Activated naive CD8-positive, alpha-beta T cell (primary cell): Measurements from ENCODE around the gene CCT8.

Source experiments
- H3K27ac Mint-ChIP-seq: one replicate; pipeline ENCODE4 v1.8.0; 2021; ENCODE audit warnings: mixed read lengths
- H3K27me3 Mint-ChIP-seq: one replicate; pipeline ENCODE4 v1.8.0; 2021; ENCODE audit warnings: mixed read lengths
- H3K36me3 Mint-ChIP-seq: one replicate; pipeline ENCODE4 v1.8.0; 2021; ENCODE audit warnings: mixed read lengths
- H3K4me1 Mint-ChIP-seq: one replicate; pipeline ENCODE4 v1.8.0; 2021; ENCODE audit warnings: low read depth, mixed read lengths
- H3K4me3 Mint-ChIP-seq: one replicate; pipeline ENCODE4 v1.8.0; 2021; ENCODE audit warnings: mild to moderate bottlenecking, mixed read lengths
- H3K9me3 Mint-ChIP-seq: one replicate; pipeline ENCODE4 v1.8.0; 2021; ENCODE audit warnings: low read depth, mixed read lengths

Gene CCT8

GRCh38 chr21:29056538-29057050 is 16.9 kb downstream of the CCT8 start:
- peaks cover 6% of the 10 kb centered on the region for H3K36me3 Mint-ChIP-seq
- H3K4me3 Mint-ChIP-seq = no peak overlapping the region

DNA sequence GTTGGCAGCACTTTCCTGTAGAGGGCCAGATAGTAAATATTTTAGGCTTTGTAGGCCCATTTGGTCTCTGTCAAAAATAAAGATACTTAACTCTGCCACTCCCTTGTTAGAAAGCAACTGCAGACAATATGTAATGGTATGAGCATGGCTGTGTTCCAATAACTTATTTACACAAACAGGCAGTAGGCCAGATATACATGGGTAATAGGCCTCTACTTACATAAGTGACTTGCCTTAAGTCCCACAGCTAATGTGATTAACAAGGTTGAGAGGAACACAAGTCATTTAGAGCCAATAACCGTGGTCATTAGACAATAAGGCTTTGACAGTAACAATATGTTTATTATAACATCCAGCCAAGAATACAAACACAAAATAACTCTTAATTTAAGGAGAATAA is 17.4 kb downstream of the CCT8 start:
- peaks cover 6% of the 10 kb centered on the region for H3K36me3 Mint-ChIP-seq
- H3K27ac Mint-ChIP-seq = no peak overlapping the region
- peaks cover 2% of the 10 kb centered on the region for H3K4me1 Mint-ChIP-seq
- H3K9me3 Mint-ChIP-seq = no peaks in the 10 kb centered on the region
- H3K4me3 Mint-ChIP-seq = no peak overlapping the region
- no peaks in the 10 kb centered on the region for H3K27me3 Mint-ChIP-seq

More at GRCh38 chr21:29056538-29057050, 16.9 kb downstream of the CCT8 start:
- no peaks in the 10 kb centered on the region for H3K9me3 Mint-ChIP-seq
- H3K27ac Mint-ChIP-seq = peak overlapping the region; percentile 22
- peaks cover 4% of the 10 kb centered on the region for H3K4me1 Mint-ChIP-seq
- H3K27me3 Mint-ChIP-seq = no peaks in the 10 kb centered on the region

GRCh38 chr21:29055080-29055479 is 18.4 kb downstream of the CCT8 start:
- no peak overlapping the region for H3K4me3 Mint-ChIP-seq
- H3K4me1 Mint-ChIP-seq = no peaks in the 10 kb centered on the region
- no peaks in the 10 kb centered on the region for H3K9me3 Mint-ChIP-seq
- H3K27me3 Mint-ChIP-seq = no peaks in the 10 kb centered on the region
- peak overlapping the region; percentile 0 for H3K27ac Mint-ChIP-seq
- H3K36me3 Mint-ChIP-seq = peaks cover 6% of the 10 kb centered on the region

DNA sequence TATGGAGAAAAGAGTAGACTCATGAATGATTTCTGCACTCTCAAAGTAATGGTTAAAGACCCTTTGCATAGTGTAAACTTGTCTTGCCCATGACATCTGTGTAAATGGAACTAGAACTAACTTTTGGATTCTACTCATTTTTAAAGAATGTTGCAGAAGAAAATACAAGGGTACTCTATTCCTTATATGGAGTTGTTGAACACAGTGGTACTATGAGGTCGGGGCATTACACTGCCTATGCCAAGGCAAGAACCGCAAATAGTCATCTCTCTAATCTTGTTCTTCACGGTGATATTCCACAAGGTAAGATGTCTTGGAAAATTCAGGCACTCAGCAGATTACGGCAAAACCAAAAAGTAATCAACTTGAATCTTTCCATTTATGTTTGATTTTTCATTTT is 19.8 kb downstream of the CCT8 start:
- Mint-ChIP-seq H3K27me3 (no peaks in the 10 kb centered on the region), H3K27ac (peak overlapping the region; percentile 42), H3K4me3 (no peak overlapping the region), H3K36me3 (peaks cover 6% of the 10 kb centered on the region), H3K4me1 (no peaks in the 10 kb centered on the region), H3K9me3 (no peaks in the 10 kb centered on the region)

- no peaks in the 10 kb centered on the region for H3K4me1 Mint-ChIP-seq
- H3K4me3 Mint-ChIP-seq = no peak overlapping the region
- H3K9me3 Mint-ChIP-seq = no peaks in the 10 kb centered on the region
- peak overlapping the region; percentile 42 for H3K27ac Mint-ChIP-seq
- H3K36me3 Mint-ChIP-seq = peaks cover 6% of the 10 kb centered on the region
- H3K27me3 Mint-ChIP-seq = no peaks in the 10 kb centered on the region
Observed at GRCh38 chr21:29053011-29053553, 20.4 kb downstream of the CCT8 start.

- Mint-ChIP-seq H3K9me3 (no peaks in the 10 kb centered on the region), H3K4me1 (no peaks in the 10 kb centered on the region), H3K27ac (no peak overlapping the region), H3K36me3 (peaks cover 6% of the 10 kb centered on the region), H3K27me3 (no peaks in the 10 kb centered on the region), H3K4me3 (no peak overlapping the region)
Observed at GRCh38 chr21:29052224-29052623, 21.2 kb downstream of the CCT8 start.

DNA sequence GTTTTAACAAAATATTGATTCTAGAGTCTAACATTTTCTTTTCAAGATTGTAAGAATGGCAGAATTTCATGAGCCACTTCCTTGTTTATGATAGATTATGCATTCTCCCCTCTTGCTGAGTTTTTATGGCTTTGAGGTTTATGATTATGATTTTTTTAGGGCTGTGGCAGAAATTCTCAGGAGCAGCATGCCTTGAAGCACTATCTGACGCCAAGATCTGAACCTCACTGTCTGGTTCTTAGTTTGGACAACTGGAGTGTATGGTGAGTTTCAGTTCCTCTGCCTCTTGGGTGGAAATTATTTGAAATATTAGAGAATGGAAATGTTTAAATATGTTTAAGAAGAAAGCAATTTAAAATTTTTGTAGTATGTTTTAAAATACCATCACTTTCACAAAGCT is 38.8 kb downstream of the CCT8 start:
- Mint-ChIP-seq H3K4me3 (no peak overlapping the region), H3K4me1 (peaks cover 23% of the 10 kb centered on the region), H3K36me3 (peaks cover 15% of the 10 kb centered on the region), H3K27ac (no peak overlapping the region), H3K27me3 (no peaks in the 10 kb centered on the region), H3K9me3 (no peaks in the 10 kb centered on the region)

GRCh38 chr21:29033871-29034270 is 39.6 kb downstream of the CCT8 start:
- H3K4me1 Mint-ChIP-seq = peaks cover 28% of the 10 kb centered on the region
- no peak overlapping the region for H3K27ac Mint-ChIP-seq
- H3K27me3 Mint-ChIP-seq = no peaks in the 10 kb centered on the region
- no peak overlapping the region for H3K4me3 Mint-ChIP-seq
- H3K36me3 Mint-ChIP-seq = peaks cover 19% of the 10 kb centered on the region
- H3K9me3 Mint-ChIP-seq = no peaks in the 10 kb centered on the region

DNA sequence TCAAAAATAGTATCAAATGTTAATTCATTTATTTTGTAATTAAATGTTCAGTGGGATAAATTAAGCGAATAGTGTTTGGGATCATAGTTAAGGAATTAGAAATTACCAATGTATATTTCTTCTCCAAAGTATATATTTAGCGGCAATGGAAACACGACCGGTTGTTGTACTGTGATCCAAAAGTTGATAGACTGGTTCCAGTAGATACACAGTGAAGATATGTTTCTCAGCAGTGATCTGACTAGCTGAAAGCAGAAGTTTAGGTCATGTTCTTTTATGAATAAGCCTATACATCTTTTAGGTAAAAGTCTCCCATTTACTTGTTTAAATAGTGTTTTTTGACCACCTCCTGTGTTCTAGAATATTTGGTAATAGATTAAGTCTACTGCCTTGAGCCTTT is 40.1 kb downstream of the CCT8 start:
- H3K27me3 Mint-ChIP-seq = no peaks in the 10 kb centered on the region
- no peak overlapping the region for H3K4me3 Mint-ChIP-seq
- H3K9me3 Mint-ChIP-seq = no peaks in the 10 kb centered on the region
- H3K4me1 Mint-ChIP-seq = peaks cover 29% of the 10 kb centered on the region
- H3K27ac Mint-ChIP-seq = no peak overlapping the region
- peaks cover 19% of the 10 kb centered on the region for H3K36me3 Mint-ChIP-seq

- H3K4me3 Mint-ChIP-seq = no peak overlapping the region
- peaks cover 21% of the 10 kb centered on the region for H3K36me3 Mint-ChIP-seq
- H3K9me3 Mint-ChIP-seq = no peaks in the 10 kb centered on the region
- H3K27ac Mint-ChIP-seq = no peak overlapping the region
- H3K4me1 Mint-ChIP-seq = peaks cover 38% of the 10 kb centered on the region
- H3K27me3 Mint-ChIP-seq = no peaks in the 10 kb centered on the region
Observed at GRCh38 chr21:29030909-29031308, 42.5 kb downstream of the CCT8 start.

DNA sequence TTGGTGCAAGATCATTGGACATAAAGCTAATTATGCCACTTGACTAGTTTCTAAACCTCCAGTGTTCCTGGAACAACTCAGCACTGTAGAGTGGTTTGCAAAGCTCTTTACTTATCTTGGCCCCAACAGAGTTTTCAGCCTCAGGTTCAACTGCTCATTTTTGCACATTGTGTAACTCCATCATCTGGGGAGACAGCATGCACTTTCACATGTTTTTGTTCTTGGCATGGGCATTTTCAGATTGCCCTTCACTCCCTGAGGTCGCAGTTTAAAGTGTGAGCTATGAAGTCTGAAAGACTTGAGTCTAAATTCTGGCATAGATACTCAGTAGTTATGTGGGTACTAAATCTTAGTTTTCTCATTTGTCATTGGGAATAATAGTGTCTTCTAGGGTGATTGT is 43.9 kb downstream of the CCT8 start:
- Mint-ChIP-seq H3K4me1 (peaks cover 47% of the 10 kb centered on the region), H3K4me3 (no peak overlapping the region), H3K27me3 (no peaks in the 10 kb centered on the region), H3K36me3 (peaks cover 21% of the 10 kb centered on the region), H3K9me3 (no peaks in the 10 kb centered on the region), H3K27ac (no peak overlapping the region)

DNA sequence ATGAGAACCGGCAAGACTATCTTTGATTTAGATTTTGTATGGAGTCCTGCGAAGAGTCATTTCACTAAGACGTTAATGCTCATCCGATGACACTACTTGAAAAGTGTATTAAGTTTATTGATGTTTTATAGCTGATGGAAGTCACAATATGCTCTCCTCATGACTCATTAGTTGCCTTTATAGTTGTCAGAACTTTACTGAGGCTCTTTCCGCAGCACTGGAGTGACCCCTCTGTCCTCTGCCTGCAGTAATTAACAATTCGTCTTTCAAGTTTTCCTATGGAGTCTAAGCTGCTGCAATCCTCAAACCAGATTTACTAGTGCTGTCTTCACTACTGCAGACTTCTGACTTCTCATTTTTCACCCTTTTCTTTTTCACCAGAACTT is 48.1 kb downstream of the CCT8 start:
- Mint-ChIP-seq H3K27ac (peak overlapping the region; percentile 99), H3K36me3 (peaks cover 12% of the 10 kb centered on the region), H3K27me3 (no peaks in the 10 kb centered on the region), H3K9me3 (no peaks in the 10 kb centered on the region), H3K4me3 (peak overlapping the region; percentile 98), H3K4me1 (peaks cover 53% of the 10 kb centered on the region)

DNA sequence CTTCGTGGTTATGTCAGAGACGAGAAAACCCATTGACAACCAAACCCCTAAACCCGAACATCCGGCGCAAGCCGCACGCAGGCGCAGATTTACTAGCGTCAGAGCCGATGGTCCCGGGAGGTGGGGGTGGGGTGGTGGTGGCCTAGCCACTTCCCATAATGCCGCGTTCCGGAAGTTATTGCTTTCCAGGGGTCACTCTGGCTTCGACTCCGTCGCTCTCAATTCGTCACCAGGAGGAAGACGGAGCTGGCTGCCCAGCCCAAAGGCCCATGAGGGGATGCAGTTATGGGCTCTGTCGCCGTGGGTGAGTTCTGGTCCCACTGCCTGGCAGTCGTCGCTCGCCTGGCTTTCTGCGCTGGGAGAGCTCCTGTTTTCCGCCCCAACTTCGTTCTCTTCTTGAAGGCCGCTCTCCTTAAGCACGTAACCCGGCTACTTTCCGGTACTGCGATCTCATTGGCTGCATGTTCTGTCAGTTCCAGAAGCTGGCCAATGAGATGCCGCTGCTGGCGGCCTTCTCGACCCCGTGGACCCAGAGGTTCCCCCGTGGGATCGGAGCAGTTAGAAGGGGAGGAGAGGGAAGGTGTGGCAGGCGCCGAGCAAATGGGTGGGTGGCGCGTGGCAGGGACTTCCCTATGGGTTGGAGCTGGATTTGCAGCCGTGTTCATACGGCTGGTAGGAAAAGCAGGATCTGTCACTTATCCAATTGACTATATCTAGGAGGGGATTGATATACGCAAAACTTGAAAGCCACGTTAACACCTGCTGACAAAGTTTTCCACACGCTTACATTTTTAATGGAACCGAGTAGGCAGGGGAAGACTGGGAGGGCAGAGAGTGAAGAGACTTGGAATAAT is 48.7 kb downstream of the CCT8 start, which contains the start of gene USP16:
Gene USP16 (plus strand): TSS at position 195 of the 854 bp plus-strand sequence. CDS start 3,246 bp downstream, outside the sequence.
- Mint-ChIP-seq H3K36me3 (peaks cover 12% of the 10 kb centered on the region), H3K4me3 (peak within 1 kb of the TSS; percentile 98), H3K4me1 (peaks cover 55% of the 10 kb centered on the region), H3K27ac (peak within 1 kb of the TSS; percentile 99), H3K27me3 (no peaks in the 10 kb centered on the region), H3K9me3 (no peaks in the 10 kb centered on the region)

GRCh38 chr21:29022166-29022565 is 51.3 kb downstream of the CCT8 start:
- peak overlapping the region; percentile 73 for H3K27ac Mint-ChIP-seq
- peaks cover 56% of the 10 kb centered on the region for H3K4me1 Mint-ChIP-seq
- no peaks in the 10 kb centered on the region for H3K9me3 Mint-ChIP-seq
- H3K27me3 Mint-ChIP-seq = no peaks in the 10 kb centered on the region
- peaks cover 8% of the 10 kb centered on the region for H3K36me3 Mint-ChIP-seq
- peak overlapping the region; percentile 52 for H3K4me3 Mint-ChIP-seq

- H3K27ac Mint-ChIP-seq = peak overlapping the region; percentile 93
- peaks cover 38% of the 10 kb centered on the region for H3K4me1 Mint-ChIP-seq
- H3K9me3 Mint-ChIP-seq = no peaks in the 10 kb centered on the region
- H3K27me3 Mint-ChIP-seq = no peaks in the 10 kb centered on the region
- peak overlapping the region; percentile 98 for H3K4me3 Mint-ChIP-seq
- H3K36me3 Mint-ChIP-seq = peaks cover 3% of the 10 kb centered on the region
Observed at GRCh38 chr21:29018540-29018939, 54.9 kb downstream of the CCT8 start.
